SKM-1 (cell line): ENCODE data around the gene DNAJC22.
A peak's percentile ranks its signal among the peaks of the same experiment; 100 is the strongest.

Experiments
- DNase-seq: peaks from one replicate; lab custom pipeline; 2025; ENCODE audit not compliant: unreplicated experiment; lab: John Stamatoyannopoulos, UW

The DNAJC22 gene

GRCh38 chr12:49344486-49345050 is 2.1 kb upstream of the DNAJC22 start:
- DNase-seq = no peak

GRCh38 chr12:49345051-49345824 is 1.4 kb upstream of the DNAJC22 start:
- DNase-seq = no peak

- no peak for DNase-seq
Measured at GRCh38 chr12:49345825-49346658, 646 bp upstream of the DNAJC22 start.

- no peak for DNase-seq
Measured at GRCh38 chr12:49347311-49348193, 864 bp downstream of the DNAJC22 start.

- no peak for DNase-seq
Measured at GRCh38 chr12:49348781-49349180, 2.1 kb downstream of the DNAJC22 start.

GRCh38 chr12:49349266-49349665 is 2.6 kb downstream of the DNAJC22 start:
- DNase-seq = no peak

- DNase-seq = no peak
Measured at GRCh38 chr12:49352351-49352750, 5.7 kb downstream of the DNAJC22 start.

- no peak for DNase-seq
Measured at GRCh38 chr12:49355913-49356312, 9.2 kb downstream of the DNAJC22 start.

GRCh38 chr12:49357103-49357678 is 10.5 kb downstream of the DNAJC22 start:
- no peak for DNase-seq

- DNase-seq = no peak
Measured at GRCh38 chr12:49358483-49359141, 11.9 kb downstream of the DNAJC22 start.

- no peak for DNase-seq
Measured at GRCh38 chr12:49359671-49360070, 13.0 kb downstream of the DNAJC22 start.

GRCh38 chr12:49362077-49362476 is 15.4 kb downstream of the DNAJC22 start:
- no peak for DNase-seq

GRCh38 chr12:49364989-49365388 is 18.3 kb downstream of the DNAJC22 start:
- DNase-seq = no peak

GRCh38 chr12:49365542-49365941 is 18.9 kb downstream of the DNAJC22 start:
- DNase-seq = no peak

- DNase-seq = no peak
Measured at GRCh38 chr12:49366096-49366651, 19.5 kb downstream of the DNAJC22 start.

- DNase-seq = peak; percentile 46
Measured at GRCh38 chr12:49366652-49367380, 20.1 kb downstream of the DNAJC22 start.

GRCh38 chr12:49367381-49368239 is 20.9 kb downstream of the DNAJC22 start, which contains the start of gene SPATS2:
Gene SPATS2, plus strand, starts transcription at chr12:49367462. Its CDS starts 93,551 bp downstream, at chr12:49461013.
- no peak for DNase-seq

GRCh38 chr12:49368240-49368600 is 21.5 kb downstream of the DNAJC22 start:
- no peak for DNase-seq
